KOPT-K1 (cell line): ENCODE results near the gene MT1M.

ENCODE experiments used
- H3K27ac ChIP-seq: fragments of 200-600 bp; sonication (generic); 2 replicates; pipeline ENCODE4 v1.5.1; 2016; ENCODE audit warnings: antibody characterized with exemption, mild to moderate bottlenecking, low read depth, low read length; ENCODE audit not compliant: poor library complexity, severe bottlenecking
- H3K36me3 ChIP-seq: fragments of 200-600 bp; sonication (generic); 2 replicates; pipeline ENCODE4 v1.5.1; 2017; ENCODE audit warnings: antibody characterized with exemption, mild to moderate bottlenecking, low read length, moderate library complexity; ENCODE audit not compliant: insufficient read depth
- H3K9me3 ChIP-seq: fragments of 200-600 bp; sonication (generic); 2 replicates; pipeline ENCODE4 v1.5.1; 2017; ENCODE audit warnings: antibody characterized with exemption, low read length, mild to moderate bottlenecking; ENCODE audit not compliant: insufficient read depth, poor library complexity, severe bottlenecking

Gene MT1M

GRCh38 chr16:56606071-56606475 lies 26.4 kb upstream of the MT1M start:
- Histone ChIP-seq H3K27ac (no peak overlapping the region), H3K36me3 (no peaks in the 10 kb centered on the region), H3K9me3 (no peaks in the 10 kb centered on the region)

GRCh38 chr16:56606476-56607108 lies 25.9 kb upstream of the MT1M start:
- no peak overlapping the region for H3K27ac ChIP-seq
- no peaks in the 10 kb centered on the region for H3K36me3 ChIP-seq
- no peaks in the 10 kb centered on the region for H3K9me3 ChIP-seq

GRCh38 chr16:56607109-56607618 lies 25.3 kb upstream of the MT1M start:
- Histone ChIP-seq H3K36me3 (no peaks in the 10 kb centered on the region), H3K27ac (no peak overlapping the region), H3K9me3 (no peaks in the 10 kb centered on the region)

- Histone ChIP-seq H3K9me3 (no peaks in the 10 kb centered on the region), H3K36me3 (no peaks in the 10 kb centered on the region), H3K27ac (peak overlapping the region; percentile 59)
Measured at GRCh38 chr16:56607675-56608042, 24.8 kb upstream of the MT1M start.

GRCh38 chr16:56608043-56608875 lies 24.2 kb upstream of the MT1M start, which contains the start of gene MT2A:
MT2A (plus strand) TSS chr16:56608584; CDS start chr16:56608656, 72 bp downstream.
- no peaks in the 10 kb centered on the region for H3K9me3 ChIP-seq
- peak within 1 kb of the TSS; percentile 59 for H3K27ac ChIP-seq
- H3K36me3 ChIP-seq = no peaks in the 10 kb centered on the region

GRCh38 chr16:56608876-56609462 lies 23.5 kb upstream of the MT1M start:
- H3K27ac ChIP-seq = peak overlapping the region; percentile 59
- no peaks in the 10 kb centered on the region for H3K9me3 ChIP-seq
- H3K36me3 ChIP-seq = no peaks in the 10 kb centered on the region

GRCh38 chr16:56609463-56609921 lies 23.0 kb upstream of the MT1M start:
- Histone ChIP-seq H3K27ac (peak overlapping the region; percentile 59), H3K9me3 (no peaks in the 10 kb centered on the region), H3K36me3 (no peaks in the 10 kb centered on the region)

GRCh38 chr16:56610017-56610608 lies 22.3 kb upstream of the MT1M start:
- peak overlapping the region; percentile 59 for H3K27ac ChIP-seq
- no peaks in the 10 kb centered on the region for H3K36me3 ChIP-seq
- H3K9me3 ChIP-seq = no peaks in the 10 kb centered on the region

GRCh38 chr16:56610609-56611111 lies 21.8 kb upstream of the MT1M start:
- Histone ChIP-seq H3K9me3 (no peaks in the 10 kb centered on the region), H3K36me3 (no peaks in the 10 kb centered on the region), H3K27ac (peak overlapping the region; percentile 59)

- Histone ChIP-seq H3K27ac (no peak overlapping the region), H3K36me3 (no peaks in the 10 kb centered on the region), H3K9me3 (no peaks in the 10 kb centered on the region)
Measured at GRCh38 chr16:56611281-56611833, 21.1 kb upstream of the MT1M start.

- Histone ChIP-seq H3K36me3 (no peaks in the 10 kb centered on the region), H3K27ac (no peak overlapping the region), H3K9me3 (no peaks in the 10 kb centered on the region)
Measured at GRCh38 chr16:56613706-56614105, 18.8 kb upstream of the MT1M start.

- Histone ChIP-seq H3K27ac (no peak overlapping the region), H3K36me3 (no peaks in the 10 kb centered on the region), H3K9me3 (no peaks in the 10 kb centered on the region)
Measured at GRCh38 chr16:56614549-56614991, 17.9 kb upstream of the MT1M start.

GRCh38 chr16:56615353-56615752 lies 17.1 kb upstream of the MT1M start:
- H3K9me3 ChIP-seq = no peaks in the 10 kb centered on the region
- no peak overlapping the region for H3K27ac ChIP-seq
- no peaks in the 10 kb centered on the region for H3K36me3 ChIP-seq

GRCh38 chr16:56616608-56617211 lies 15.7 kb upstream of the MT1M start:
- H3K27ac ChIP-seq = no peak overlapping the region
- H3K36me3 ChIP-seq = no peaks in the 10 kb centered on the region
- no peaks in the 10 kb centered on the region for H3K9me3 ChIP-seq
